Measurements from ENCODE around the gene PTH2.
"Not testable (repeated sequence)": the region's sequence is repeated elsewhere in the genome, so short reads cannot be mapped to it uniquely, and the experiment has no call there.

The PTH2 gene

GRCh38 chr19:49374665-49375434, 48.4 kb downstream of the PTH2 start:
- no peak for DNase-seq

GRCh38 chr19:49373174-49373573, 50.1 kb downstream of the PTH2 start:
- DNase-seq, result not testable (repeated sequence)
